PC-3 (cell line): ENCODE results near the gene PTPN14.

ENCODE experiments used
- CTCF ChIP-seq: fragments of 300-600 bp; sonication (generic); conservative IDR thresholded peaks from 2 replicates; pipeline ENCODE4 v1.5.1; 2017; ENCODE audit warnings: antibody characterized with exemption, low read depth, mild to moderate bottlenecking, low read length
- EZH2 ChIP-seq: fragments of 300-600 bp; sonication (generic); IDR thresholded peaks from one replicate; pipeline ENCODE4 v1.6.1; 2017; ENCODE audit warnings: antibody characterized with exemption, mild to moderate bottlenecking, low read length; ENCODE audit not compliant: unreplicated experiment
- EZH2phosphoT487 ChIP-seq: fragments of 300-600 bp; sonication (generic); IDR thresholded peaks from 2 replicates; pipeline ENCODE4 v1.6.1; 2018; ENCODE audit warnings: mild to moderate bottlenecking, antibody characterized with exemption, low read length, borderline replicate concordance

- no peak for TF ChIP-seq CTCF
- TF ChIP-seq EZH2: no peak
- TF ChIP-seq EZH2phosphoT487: no peak
Observed at GRCh38 chr1:214474467-214474866, 76.9 kb downstream of the PTPN14 start.
